Measurements from ENCODE around the gene MYL11.
"Not testable (repeated sequence)": the region's sequence is repeated elsewhere in the genome, so short reads cannot be mapped to it uniquely, and the experiment has no call there.

GRCh38 chr16:30396627-30397026 lies 22.0 kb downstream of the MYL11 start:
- not testable (repeated sequence) for TF ChIP-seq POLR2AphosphoS5 (IDR thresholded peaks at IDR 0.05; ENCODE audit: borderline replicate concordance, low read depth, low read length); EZH2 (IDR thresholded peaks at IDR 0.05)

Data from SK-N-MC (cell line).